HG02973 (cell line): Measurements from ENCODE around the gene RAB43.

Source experiments
- ATAC-seq: cut with Tn5 transposase; IDR thresholded peaks from one replicate; pipeline ENCODE4 v1.9.1; 2021; ENCODE audit warnings: moderate library complexity; ENCODE audit not compliant: unreplicated experiment

The RAB43 gene

DNA sequence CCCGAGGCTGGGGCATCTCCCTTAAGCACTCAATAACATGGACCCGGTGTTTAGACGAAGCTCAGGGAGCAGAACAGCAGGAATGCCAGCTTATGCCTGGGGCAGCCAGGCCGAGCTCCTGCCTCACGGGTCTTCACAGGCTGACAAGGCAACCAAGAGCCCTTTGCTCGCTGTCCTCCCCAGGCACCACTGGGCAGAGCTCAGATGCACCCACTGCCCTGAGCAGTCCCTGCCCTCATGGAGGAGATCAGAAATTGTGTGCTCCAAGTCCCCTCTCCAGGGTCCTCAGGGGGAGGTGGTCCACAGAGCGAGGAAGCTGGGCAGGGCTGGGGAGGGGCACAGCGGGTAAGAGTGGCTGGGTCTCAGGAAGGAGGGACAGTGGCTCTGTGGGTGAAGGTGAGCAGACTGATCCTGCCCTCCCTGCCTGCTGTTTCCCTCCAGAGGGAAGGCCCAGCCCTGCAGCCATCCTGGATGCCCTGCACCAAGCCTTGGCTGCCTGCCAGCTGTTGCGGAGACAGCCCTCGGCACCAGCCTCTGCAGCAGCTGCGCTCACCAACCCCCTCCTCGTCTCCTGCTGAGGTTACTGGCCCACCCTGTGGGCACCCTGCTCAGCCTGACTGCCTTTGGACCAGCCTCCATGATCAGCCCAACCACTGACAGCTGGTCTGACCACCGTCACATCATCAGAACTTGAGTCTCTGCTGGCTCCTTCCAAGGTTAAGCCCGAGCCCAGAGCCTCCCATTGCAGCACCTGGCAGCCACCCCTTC lies 82.1 kb downstream of the RAB43 start:
- ATAC-seq = no peak

GRCh38 chr3:129038121-129038855 lies 83.3 kb downstream of the RAB43 start:
- no peak for ATAC-seq
